Epithelial cell of esophagus (primary cell): Measurements from ENCODE around the gene MED13L.

Experiments
- DNase-seq: peaks from one replicate; pipeline ENCODE4 v3.0.0; 2010; ENCODE audit warnings: low read depth
- H3K4me3 ChIP-seq: 2 replicates; pipeline ENCODE4 v1.5.1; 2011; ENCODE audit warnings: mild to moderate bottlenecking, low read length, control low read depth
- CTCF ChIP-seq: IDR thresholded peaks from 2 replicates; pipeline ENCODE4 v1.5.1; 2011; ENCODE audit warnings: low read depth, mild to moderate bottlenecking, low read length, control low read depth, inconsistent platforms; ENCODE audit not compliant: insufficient read depth; ENCODE audit errors: missing control alignments

Gene MED13L

GRCh38 chr12:116303929-116304328 lies 26.4 kb upstream of the MED13L start:
- TF ChIP-seq CTCF = no peak
- H3K4me3 ChIP-seq = no peak overlapping the region
- no peak for DNase-seq

- no peak for TF ChIP-seq CTCF
- peak; percentile 10 for DNase-seq
These were observed 25.6 kb upstream of the MED13L start for GRCh38 chr12:116303066-116303465.

GRCh38 chr12:116302166-116303058 lies 24.9 kb upstream of the MED13L start:
- DNase-seq = no peak
- H3K4me3 ChIP-seq = no peak overlapping the region
- no peak for TF ChIP-seq CTCF

More at GRCh38 chr12:116303066-116303465, 25.6 kb upstream of the MED13L start:
- H3K4me3 ChIP-seq = no peak overlapping the region

- no peak overlapping the region for H3K4me3 ChIP-seq
- DNase-seq = no peak
- TF ChIP-seq CTCF = no peak
These were observed 24.1 kb upstream of the MED13L start for GRCh38 chr12:116301621-116302020.

DNA sequence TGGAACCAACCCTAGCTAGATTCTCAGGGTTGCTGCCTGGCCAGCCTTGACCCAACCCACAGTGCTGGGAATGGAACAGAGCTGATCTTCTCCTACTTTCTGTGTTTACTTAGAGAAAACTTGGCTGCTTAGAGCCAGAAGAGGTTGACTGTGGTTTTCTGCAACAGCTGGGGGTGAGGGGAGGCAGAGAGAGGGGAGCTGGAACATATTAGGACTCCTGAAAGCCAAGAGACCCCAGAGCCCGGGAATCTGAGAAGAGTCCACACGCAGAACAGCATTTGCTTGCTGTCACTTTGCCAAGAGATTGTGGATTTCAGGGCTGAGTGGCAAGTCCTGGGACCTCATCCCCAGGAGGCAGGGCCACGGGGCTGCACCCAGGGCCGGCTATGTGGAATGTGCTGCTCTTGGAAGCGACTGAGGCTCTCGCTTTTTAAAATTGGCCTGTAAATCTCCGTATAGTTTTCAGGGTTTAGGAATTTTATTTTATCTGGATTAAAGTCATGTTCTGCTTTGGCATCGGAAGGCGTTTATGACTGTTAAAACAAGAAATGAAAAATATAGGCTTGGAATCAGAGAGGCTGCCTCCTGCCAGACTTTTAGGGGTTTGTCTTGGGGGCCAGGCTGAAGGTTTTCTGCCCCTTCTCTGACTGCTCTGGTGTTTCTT lies 22.3 kb upstream of the MED13L start:
- no peak for DNase-seq
- H3K4me3 ChIP-seq = no peak overlapping the region
- no peak for TF ChIP-seq CTCF

DNA sequence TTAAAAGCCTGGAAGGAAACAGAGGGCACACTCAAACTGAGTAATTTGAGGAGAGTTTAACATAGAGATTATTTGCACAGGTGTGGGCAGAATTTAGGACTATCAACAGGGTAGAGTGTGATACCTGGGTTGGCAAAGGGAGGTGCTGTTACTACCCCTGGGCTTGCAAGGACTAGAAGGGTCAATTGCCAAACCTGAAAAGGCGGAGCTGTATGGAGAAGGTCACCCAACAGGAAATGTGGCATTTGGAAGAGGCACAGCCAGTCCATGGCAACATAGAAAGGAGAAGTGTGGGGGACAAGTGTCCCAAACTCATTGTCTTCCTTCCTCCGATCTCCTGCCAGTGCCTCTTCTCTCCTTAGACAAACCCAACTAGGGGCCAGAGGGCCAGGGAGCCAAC lies 21.6 kb upstream of the MED13L start:
- peak; percentile 18 for DNase-seq
- no peak overlapping the region for H3K4me3 ChIP-seq
- TF ChIP-seq CTCF = no peak
